Lower leg skin (tissue), 4 donors: ENCODE results near the gene FAM217B. TPM values are rescaled to one million over a fixed set of nuclear protein-coding genes. Genes with fewer than 3 reads are reported as not detected.

Source experiments
- DNase-seq, 2 donors: peaks; one replicate each; pipeline ENCODE4 v3.0.0-alpha.2; 2019; ENCODE audit warnings: low spot score in 2 of 2
- H3K4me3 ChIP-seq: fragments of 200-600 bp; sonication (generic); 2 replicates; pipeline ENCODE4 v1.5.1; 2017; ENCODE audit warnings: mild to moderate bottlenecking, low read depth; ENCODE audit not compliant: poor library complexity, severe bottlenecking
- POLR2A ChIP-seq, 2 donors: fragments of 450-650 bp; IDR thresholded peaks; one replicate each; pipeline ENCODE4 v1.6.1; 2016 to 2017; ENCODE audit warnings: antibody characterized with exemption in 2 of 2, mild to moderate bottlenecking in 1 of 2, moderate library complexity in 1 of 2
- WGBS, 2 donors: methylation state at CpG; one replicate each; pipeline ENCODE4 v1.1.5; 2018; 5-methylcytosine and 5-hydroxymethylcytosine counted together
- intact Hi-C: fragments of 100-400 bp; cut with DNase I; formaldehyde crosslinking; loops from one replicate; pipeline ENCODE4 v1.15.0; 2023; ENCODE audit warnings: low total_unique reads
- total RNA-seq, 4 donors: library from RNA; depleted of rRNA; stranded (reverse); fragments of >200 nt; gene quantifications; one replicate each; pipeline ENCODE4 v1.1.0, GENCODE V29; 2016
- TF ChIP-seq, protein P1 (sequence below), 3 donors: fragments of 450-650 bp; IDR thresholded peaks; one replicate each; pipeline ENCODE4 v1.5.1; 2016; ENCODE audit warnings: antibody characterized with exemption in 3 of 3, mild to moderate bottlenecking in 3 of 3, moderate library complexity in 2 of 3

Gene FAM217B
- total RNA-seq, 4 donors from 2014 or later: 3.8 to 11.3 (median 5.9) TPM

DNA sequence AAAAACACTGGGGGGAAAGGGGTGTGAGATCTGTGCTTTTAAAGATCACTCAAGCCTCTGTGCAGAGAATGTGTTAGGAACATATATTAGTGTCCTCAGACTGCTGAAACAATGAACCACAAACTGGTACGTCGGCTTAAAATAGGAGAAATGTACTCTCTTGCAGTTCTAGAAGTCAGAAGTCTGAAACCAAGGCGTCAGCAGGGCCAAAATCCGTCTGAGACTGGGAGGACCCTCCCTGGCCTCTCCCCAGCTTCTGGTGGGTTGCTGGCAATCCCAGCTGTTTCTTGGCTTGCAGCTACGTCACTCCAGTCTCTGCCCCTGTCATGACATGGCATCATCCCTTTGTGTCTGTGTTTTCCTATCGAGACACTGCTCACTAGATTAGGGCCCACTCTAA is 22.0 kb downstream of the FAM217B start:
- intact Hi-C loops: no loop called here
- TF ChIP-seq, protein P1, sequence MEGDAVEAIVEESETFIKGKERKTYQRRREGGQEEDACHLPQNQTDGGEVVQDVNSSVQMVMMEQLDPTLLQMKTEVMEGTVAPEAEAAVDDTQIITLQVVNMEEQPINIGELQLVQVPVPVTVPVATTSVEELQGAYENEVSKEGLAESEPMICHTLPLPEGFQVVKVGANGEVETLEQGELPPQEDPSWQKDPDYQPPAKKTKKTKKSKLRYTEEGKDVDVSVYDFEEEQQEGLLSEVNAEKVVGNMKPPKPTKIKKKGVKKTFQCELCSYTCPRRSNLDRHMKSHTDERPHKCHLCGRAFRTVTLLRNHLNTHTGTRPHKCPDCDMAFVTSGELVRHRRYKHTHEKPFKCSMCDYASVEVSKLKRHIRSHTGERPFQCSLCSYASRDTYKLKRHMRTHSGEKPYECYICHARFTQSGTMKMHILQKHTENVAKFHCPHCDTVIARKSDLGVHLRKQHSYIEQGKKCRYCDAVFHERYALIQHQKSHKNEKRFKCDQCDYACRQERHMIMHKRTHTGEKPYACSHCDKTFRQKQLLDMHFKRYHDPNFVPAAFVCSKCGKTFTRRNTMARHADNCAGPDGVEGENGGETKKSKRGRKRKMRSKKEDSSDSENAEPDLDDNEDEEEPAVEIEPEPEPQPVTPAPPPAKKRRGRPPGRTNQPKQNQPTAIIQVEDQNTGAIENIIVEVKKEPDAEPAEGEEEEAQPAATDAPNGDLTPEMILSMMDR (IDR thresholded peaks at IDR 0.05): no peak
- TF ChIP-seq POLR2A (IDR thresholded peaks at IDR 0.05): no peak
- 71 to 78% methylated on average over 6 of the region's 6 CpGs for WGBS, 2 donors
- H3K4me3 ChIP-seq: no peak overlapping the region
- DNase-seq: no peak

DNA sequence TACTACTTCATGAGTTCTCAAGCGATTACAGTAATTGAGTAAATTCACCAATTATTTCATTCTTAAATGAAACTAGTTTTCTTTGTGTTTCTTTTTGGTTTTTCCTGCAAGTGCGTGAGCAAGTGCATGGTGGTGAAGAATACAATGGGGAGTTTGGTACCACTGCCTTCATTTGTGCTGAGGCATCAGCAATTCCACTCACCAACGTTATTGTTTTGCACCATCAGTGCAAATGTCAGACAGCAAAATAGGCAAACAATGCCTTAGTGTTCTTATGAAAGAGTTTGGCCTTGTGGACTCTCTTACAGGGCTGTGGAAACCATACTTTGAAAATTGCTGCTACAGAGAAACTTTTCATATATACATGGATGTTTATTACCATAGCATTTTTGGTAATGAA is 26.2 kb downstream of the FAM217B start:
- no peak for TF ChIP-seq POLR2A (IDR thresholded peaks at IDR 0.05)
- TF ChIP-seq, protein P1 (IDR thresholded peaks at IDR 0.05): no peak
- DNase-seq: no peak
- no peak overlapping the region for H3K4me3 ChIP-seq
- WGBS, 2 donors: 86 to 88% methylated on average over 3 of the region's 3 CpGs
- intact Hi-C loops: no loop called here

DNA sequence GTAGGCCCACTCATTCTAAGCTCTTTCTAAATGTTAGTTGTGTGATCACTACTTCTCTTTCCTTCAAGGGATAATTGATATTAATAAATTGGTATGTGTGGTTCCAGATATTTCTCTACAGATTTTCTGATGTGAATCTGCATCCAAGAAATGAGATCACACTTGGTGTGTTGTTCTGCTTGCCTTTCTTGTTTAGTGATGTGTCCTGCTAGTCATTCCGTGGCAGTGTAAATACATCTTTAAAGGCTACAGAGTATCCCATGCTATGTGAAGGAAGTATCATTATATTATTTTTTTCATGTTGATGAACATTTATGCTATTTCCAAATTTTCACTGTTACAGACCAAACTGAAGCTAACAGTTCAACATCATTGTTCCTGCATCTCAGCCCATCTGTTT is 31.2 kb downstream of the FAM217B start:
- 64 to 73% methylated on average over 1 of the region's 1 CpG for WGBS, 2 donors
- intact Hi-C loops: no loop called here
- no peak for DNase-seq
- TF ChIP-seq, protein P1 (IDR thresholded peaks at IDR 0.05): no peak
- TF ChIP-seq POLR2A (IDR thresholded peaks at IDR 0.05): no peak
- no peak overlapping the region for H3K4me3 ChIP-seq

DNA sequence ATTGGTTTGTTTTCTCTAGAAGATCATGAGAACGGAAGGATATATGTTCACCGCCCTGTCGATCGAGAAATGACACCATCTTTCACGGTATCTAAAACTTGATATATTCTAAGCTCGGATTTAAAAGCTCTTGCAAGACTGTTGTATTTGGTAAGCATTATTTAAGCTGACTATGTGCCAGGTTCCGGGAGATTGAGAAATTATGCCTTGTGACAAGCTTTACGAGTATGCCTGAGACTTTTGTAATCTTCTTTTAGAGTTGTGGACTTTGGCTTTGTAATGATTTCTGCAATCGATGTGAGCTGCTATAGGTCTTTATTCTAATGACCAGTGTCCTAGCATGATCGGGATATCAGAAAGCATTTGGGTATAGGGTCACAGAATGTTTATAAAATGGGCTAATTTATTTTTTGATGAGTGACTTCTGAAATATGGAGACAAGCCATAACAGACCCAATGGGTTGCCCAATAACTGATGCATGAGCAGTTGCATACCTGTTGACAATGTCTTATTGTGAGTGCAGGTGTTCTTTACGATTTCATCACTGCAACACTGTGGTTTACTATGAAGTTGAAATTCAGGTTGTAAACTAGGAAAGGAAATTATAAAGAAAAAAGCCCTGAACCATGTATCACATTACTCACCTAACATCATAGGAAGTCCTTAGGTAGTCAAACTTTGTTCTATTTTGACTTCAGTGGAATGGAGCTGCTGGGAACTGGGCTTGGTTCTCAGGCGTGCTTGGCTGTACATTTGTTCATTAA is 32.0 kb downstream of the FAM217B start:
- intact Hi-C loops: no loop called here
- WGBS, 2 donors: 69 to 70% methylated on average over 12 of the region's 12 CpGs
- TF ChIP-seq, protein P1 (IDR thresholded peaks at IDR 0.05): no peak
- no peak for TF ChIP-seq POLR2A (IDR thresholded peaks at IDR 0.05)
- H3K4me3 ChIP-seq: no peak overlapping the region
- no peak for DNase-seq

DNA sequence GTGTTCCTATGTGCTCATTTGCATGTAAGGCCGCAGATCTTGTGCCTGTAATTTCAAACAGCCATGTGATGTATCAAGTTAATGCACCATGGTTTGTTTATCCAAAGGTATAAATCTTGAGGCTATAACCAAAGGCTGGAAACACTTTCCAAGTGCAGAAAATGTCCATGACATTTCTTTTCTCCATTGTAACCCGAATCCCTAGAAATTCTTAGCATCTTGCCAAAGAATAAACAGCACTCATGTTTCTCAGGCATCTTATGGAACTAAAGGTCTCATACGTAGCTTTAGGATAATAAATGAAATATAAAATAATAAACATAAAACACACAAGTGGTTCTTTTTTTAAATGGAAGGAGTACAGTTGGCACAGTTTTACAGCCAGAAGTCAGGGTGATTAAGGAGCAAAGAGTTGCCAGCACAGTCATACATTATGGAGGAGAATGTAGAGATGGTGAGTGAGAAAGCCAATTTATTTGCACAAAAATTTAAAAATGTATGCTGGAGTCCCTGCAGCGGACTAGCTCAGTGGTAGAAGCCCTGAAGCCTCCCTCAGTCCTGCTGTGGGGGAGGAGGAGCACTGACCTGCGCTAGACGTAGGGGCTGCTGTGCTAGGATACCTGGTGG is 36.1 kb downstream of the FAM217B start:
- DNase-seq: no peak
- TF ChIP-seq POLR2A (IDR thresholded peaks at IDR 0.05): no peak
- TF ChIP-seq, protein P1 (IDR thresholded peaks at IDR 0.05): no peak
- 81 to 85% methylated on average over 6 of the region's 6 CpGs for WGBS, 2 donors
- H3K4me3 ChIP-seq: no peak overlapping the region
- intact Hi-C loops: no loop called here
